DND-41 (cell line): Measurements from ENCODE around the gene LARP1.

Experiments
- ATAC-seq: fragments of 200-7000 bp; cut with Tn5 transposase; 3 replicates; pipeline ENCODE4 v1.9.1; 2021; ENCODE audit warnings: low read depth; ENCODE audit not compliant: insufficient read depth
- DNase-seq: peaks from one replicate; pipeline ENCODE4 v3.0.0-alpha.2; 2020
- H2AFZ ChIP-seq: 2 replicates; pipeline ENCODE4 v1.6.0; 2012; ENCODE audit warnings: low read depth, low read length
- H3K27ac ChIP-seq: 2 replicates; pipeline ENCODE4 v1.5.1; 2012; ENCODE audit warnings: low read length, inconsistent platforms
- H3K27me3 ChIP-seq: fragments of 200-600 bp; sonication (generic); 2 replicates; pipeline ENCODE4 v1.6.0; 2012; ENCODE audit warnings: low read length, mild to moderate bottlenecking, inconsistent platforms; ENCODE audit not compliant: insufficient read depth, poor library complexity
- H3K36me3 ChIP-seq: 2 replicates; pipeline ENCODE4 v1.5.1; 2012; ENCODE audit warnings: low read length, inconsistent platforms; ENCODE audit not compliant: insufficient read depth
- H3K4me1 ChIP-seq: 2 replicates; pipeline ENCODE4 v1.5.1; 2012; ENCODE audit warnings: mild to moderate bottlenecking, low read length; ENCODE audit not compliant: insufficient read depth
- H3K4me2 ChIP-seq: 2 replicates; pipeline ENCODE4 v1.6.0; 2012; ENCODE audit warnings: mild to moderate bottlenecking, moderate library complexity, low read length, inconsistent platforms; ENCODE audit not compliant: insufficient read depth
- H3K4me3 ChIP-seq, 2 experiments: fragments of 200-600 bp in 1 of 2; shearing (Covaris generic) in 1 of 2; 2 replicates each; pipeline ENCODE4 v1.5.1; 2012 to 2016; ENCODE audit warnings: inconsistent platforms in 2 of 2, low read length in 2 of 2, mild to moderate bottlenecking in 2 of 2, low read depth in 1 of 2, moderate library complexity in 1 of 2
- H3K79me2 ChIP-seq: 2 replicates; pipeline ENCODE4 v1.6.0; 2012; ENCODE audit warnings: low read length, inconsistent platforms; ENCODE audit not compliant: insufficient read depth
- H3K9ac ChIP-seq: 2 replicates; pipeline ENCODE4 v1.6.0; 2012; ENCODE audit warnings: low read depth, mild to moderate bottlenecking, inconsistent platforms, low read length, moderate library complexity
- H3K9me3 ChIP-seq: 2 replicates; pipeline ENCODE4 v1.5.1; 2012; ENCODE audit warnings: low read length, moderate library complexity, mild to moderate bottlenecking, inconsistent platforms; ENCODE audit not compliant: insufficient read depth, severe bottlenecking
- H4K20me1 ChIP-seq: 2 replicates; pipeline ENCODE4 v1.6.0; 2012; ENCODE audit warnings: low read length; ENCODE audit not compliant: insufficient read depth
- EZH2 ChIP-seq: IDR thresholded peaks from 3 replicates; pipeline ENCODE4 v1.6.1; 2012; ENCODE audit warnings: borderline replicate concordance, low read depth, mild to moderate bottlenecking, moderate library complexity, low read length, inconsistent platforms; ENCODE audit not compliant: severe bottlenecking
- TF ChIP-seq, protein P1 (sequence below): IDR thresholded peaks from 2 replicates; pipeline ENCODE4 v1.5.1; 2012; ENCODE audit warnings: borderline replicate concordance, low read length, moderate library complexity, mild to moderate bottlenecking; ENCODE audit not compliant: poor library complexity, severe bottlenecking; ENCODE audit errors: extremely low read depth

Gene LARP1

DNA sequence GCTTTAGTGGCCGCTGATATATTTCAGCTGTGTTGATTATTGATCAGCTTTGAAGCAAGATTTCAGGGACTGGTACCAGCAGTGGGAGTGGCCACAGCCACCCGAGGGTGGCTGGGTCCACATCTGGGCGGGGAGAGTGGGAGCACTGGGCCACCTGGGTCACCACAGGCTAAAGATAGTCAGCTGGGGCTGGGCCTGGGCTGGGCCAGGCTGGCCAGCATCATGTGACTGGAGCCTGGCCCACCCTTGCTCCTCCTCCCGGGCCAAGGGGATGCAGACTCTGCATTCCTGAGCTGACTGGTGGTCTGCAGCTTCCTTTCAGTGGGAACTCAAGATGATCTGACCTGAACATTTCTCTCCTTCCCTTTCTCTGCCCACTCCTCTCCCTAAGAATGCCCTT, 27.1 kb downstream of the LARP1 start:
- 0 out of 3 replicates have a peak, but pooled peaks have one; percentile 16 for ATAC-seq
- no peak overlapping the region for H3K9ac ChIP-seq
- no peaks in the 10 kb centered on the region for H3K9me3 ChIP-seq
- H3K4me1 ChIP-seq: no peaks in the 10 kb centered on the region; the same call in 1 of the 2 replicates
- peaks cover 96% of the 10 kb centered on the region for H4K20me1 ChIP-seq
- H3K27ac ChIP-seq: 0 out of 2 replicates have a peak overlapping the region, but pooled peaks have one; percentile 26
- no peak overlapping the region for H2AFZ ChIP-seq
- no peak overlapping the region for H3K4me2 ChIP-seq
- peaks cover 100% of the 10 kb centered on the region for H3K79me2 ChIP-seq
- no peak for DNase-seq
- H3K36me3 ChIP-seq: peaks cover 63% of the 10 kb centered on the region
- no peaks in the 10 kb centered on the region for H3K27me3 ChIP-seq
- no peak overlapping the region for H3K4me3 ChIP-seq
- TF ChIP-seq, protein P1, sequence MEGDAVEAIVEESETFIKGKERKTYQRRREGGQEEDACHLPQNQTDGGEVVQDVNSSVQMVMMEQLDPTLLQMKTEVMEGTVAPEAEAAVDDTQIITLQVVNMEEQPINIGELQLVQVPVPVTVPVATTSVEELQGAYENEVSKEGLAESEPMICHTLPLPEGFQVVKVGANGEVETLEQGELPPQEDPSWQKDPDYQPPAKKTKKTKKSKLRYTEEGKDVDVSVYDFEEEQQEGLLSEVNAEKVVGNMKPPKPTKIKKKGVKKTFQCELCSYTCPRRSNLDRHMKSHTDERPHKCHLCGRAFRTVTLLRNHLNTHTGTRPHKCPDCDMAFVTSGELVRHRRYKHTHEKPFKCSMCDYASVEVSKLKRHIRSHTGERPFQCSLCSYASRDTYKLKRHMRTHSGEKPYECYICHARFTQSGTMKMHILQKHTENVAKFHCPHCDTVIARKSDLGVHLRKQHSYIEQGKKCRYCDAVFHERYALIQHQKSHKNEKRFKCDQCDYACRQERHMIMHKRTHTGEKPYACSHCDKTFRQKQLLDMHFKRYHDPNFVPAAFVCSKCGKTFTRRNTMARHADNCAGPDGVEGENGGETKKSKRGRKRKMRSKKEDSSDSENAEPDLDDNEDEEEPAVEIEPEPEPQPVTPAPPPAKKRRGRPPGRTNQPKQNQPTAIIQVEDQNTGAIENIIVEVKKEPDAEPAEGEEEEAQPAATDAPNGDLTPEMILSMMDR: no peak
- TF ChIP-seq EZH2: no peak

DNA sequence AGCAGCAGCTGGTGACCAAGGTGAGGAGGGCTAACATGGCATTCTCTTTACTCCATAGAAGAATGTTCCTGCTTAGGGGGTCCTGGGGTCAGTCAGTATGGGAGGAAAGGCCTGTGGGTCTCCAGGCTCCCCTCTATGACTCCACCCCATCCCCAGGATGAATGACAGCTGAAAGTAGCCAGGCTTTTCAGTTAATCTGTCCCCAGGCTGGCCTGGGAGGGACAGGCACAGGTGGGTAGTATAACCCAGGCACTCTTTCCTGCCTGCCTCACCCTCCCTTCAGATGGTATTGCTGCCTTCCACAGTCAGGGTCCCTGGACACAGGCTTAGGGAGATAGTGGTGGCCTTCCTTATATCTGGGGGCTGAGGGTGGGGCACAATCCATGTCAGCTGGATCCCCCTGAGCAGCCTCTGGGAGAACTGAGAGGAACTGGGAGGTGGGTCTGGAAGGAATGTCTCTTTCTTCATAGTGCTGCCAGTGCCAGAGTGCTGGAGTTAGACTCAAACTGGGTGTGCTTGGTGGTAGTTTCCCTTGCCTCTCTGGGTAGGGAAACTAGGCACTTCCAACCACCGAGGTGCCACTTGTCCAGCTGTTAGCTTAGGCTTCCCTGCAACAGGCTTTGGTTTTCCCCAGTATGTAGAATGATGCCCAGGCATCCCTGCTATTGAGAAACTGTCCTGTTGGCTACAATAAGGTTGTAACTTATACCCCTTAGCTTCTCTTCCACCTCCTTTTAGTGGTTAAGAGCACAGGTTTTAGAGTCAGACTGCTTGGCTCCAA, 27.8 kb downstream of the LARP1 start:
- H3K4me1 ChIP-seq: no peaks in the 10 kb centered on the region; the same call in 1 of the 2 replicates
- no peak overlapping the region for H3K4me2 ChIP-seq
- H3K9ac ChIP-seq: no peak overlapping the region
- no peak overlapping the region for H2AFZ ChIP-seq
- H3K4me3 ChIP-seq: no peak overlapping the region
- H3K27ac ChIP-seq: no peak overlapping the region
- DNase-seq: no peak
- H3K79me2 ChIP-seq: peaks cover 100% of the 10 kb centered on the region
- peaks cover 68% of the 10 kb centered on the region for H3K36me3 ChIP-seq
- TF ChIP-seq, protein P1: no peak
- no peak for TF ChIP-seq EZH2
- H4K20me1 ChIP-seq: peaks cover 98% of the 10 kb centered on the region
- H3K9me3 ChIP-seq: no peaks in the 10 kb centered on the region
- no peaks in the 10 kb centered on the region for H3K27me3 ChIP-seq
- no peak for ATAC-seq

DNA sequence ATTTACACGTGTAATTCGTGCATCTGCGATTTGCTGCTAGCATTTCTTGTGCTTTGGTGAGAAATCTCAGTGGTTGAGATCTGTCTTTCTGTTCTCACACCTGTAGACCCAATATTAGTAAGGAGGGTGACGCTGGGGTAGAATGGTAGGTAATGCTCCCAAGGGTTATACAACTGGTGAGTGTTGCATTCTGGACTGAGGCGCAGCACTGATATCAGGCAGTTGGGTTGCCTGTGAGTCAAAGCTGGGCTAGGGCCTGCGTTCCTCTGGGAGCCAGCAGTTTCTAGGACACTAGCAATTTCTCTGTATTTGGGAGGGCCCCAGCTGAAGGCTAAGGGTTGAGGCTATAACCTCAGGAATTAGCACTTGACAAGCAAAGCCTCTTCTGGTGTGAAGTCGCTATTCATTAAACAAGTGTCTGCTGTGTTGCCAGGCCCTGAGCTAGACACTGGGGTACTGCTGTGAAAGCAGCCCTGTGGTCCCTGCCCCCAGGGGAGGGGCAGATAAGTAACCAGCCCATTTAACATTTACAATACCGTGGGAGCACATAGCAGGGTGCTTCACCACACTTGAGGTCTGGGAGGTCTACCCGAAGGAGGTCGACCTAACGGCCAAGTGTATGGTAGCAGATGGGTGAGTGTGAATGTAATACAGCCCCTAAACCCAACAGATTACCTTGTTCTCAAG, 28.7 kb downstream of the LARP1 start:
- Histone ChIP-seq H3K4me1 (no peaks in the 10 kb centered on the region; the same call in 1 of the 2 replicates), H4K20me1 (peaks cover 98% of the 10 kb centered on the region), H2AFZ (no peak overlapping the region), H3K4me2 (no peak overlapping the region), H3K27ac (no peak overlapping the region), H3K9ac (no peak overlapping the region), H3K36me3 (peaks cover 73% of the 10 kb centered on the region), H3K79me2 (peaks cover 100% of the 10 kb centered on the region), H3K9me3 (no peaks in the 10 kb centered on the region), H3K4me3 (no peak overlapping the region), H3K27me3 (no peaks in the 10 kb centered on the region)
- peak; percentile 29; the same call in 1 of the 3 replicates for ATAC-seq
- no peak for DNase-seq
- no peak for TF ChIP-seq EZH2
- TF ChIP-seq, protein P1: no peak
